HG02970 (cell line): ENCODE data around the gene WASF1.

Experiments
- ATAC-seq: cut with Tn5 transposase; IDR thresholded peaks from one replicate; pipeline ENCODE4 v1.9.1; 2021; ENCODE audit warnings: mild to moderate bottlenecking, moderate library complexity, moderate number of reproducible peaks; ENCODE audit not compliant: unreplicated experiment, low FRiP score

WASF1 gene

DNA sequence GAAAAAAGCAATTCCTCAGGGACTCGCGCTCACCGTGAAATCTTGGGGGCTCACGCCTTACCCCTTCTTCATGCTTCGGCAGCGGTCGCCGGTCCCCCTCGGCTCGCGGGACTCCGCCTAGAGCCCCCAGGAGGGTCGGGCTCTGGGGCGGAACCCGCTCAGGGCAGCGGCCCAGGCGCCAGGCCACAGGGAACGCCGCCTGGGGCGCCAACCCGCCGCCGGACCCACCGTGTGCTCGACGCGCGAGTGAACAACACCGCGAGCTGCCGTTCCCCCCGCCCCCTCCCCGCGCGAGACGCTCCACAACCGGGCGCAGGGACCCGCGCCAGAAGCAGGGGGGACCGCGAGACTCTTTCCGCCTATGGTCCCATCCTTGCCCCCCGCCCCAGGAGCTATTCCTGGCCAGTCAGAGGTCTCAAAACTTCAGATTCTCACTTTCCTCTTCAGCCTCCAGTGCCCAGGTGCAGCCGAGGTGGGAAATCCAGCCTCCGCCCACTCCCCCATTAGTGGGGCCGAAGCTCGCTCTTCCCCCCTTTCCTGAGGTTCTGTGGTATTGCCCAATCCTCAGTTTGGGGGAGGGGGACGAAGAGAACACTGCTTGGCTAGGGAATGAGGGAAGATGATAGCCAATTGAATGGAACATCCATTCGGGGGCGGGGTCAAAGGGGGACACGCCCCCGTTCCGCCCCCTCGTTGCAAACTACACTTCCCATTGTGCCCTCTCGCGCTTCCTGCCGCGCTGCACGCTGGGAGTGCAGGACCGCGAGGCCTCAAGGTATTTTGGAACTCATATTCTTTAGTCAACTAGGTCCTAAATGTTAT is at the start of gene WASF1:
Gene WASF1 (minus strand): TSS at position 265 of the 822 bp plus-strand sequence. CDS start 52,069 bp downstream, outside the sequence.
- ATAC-seq = peak; percentile 92

GRCh38 chr6:110226261-110226660 is 46.8 kb upstream of the WASF1 start:
- ATAC-seq = no peak

DNA sequence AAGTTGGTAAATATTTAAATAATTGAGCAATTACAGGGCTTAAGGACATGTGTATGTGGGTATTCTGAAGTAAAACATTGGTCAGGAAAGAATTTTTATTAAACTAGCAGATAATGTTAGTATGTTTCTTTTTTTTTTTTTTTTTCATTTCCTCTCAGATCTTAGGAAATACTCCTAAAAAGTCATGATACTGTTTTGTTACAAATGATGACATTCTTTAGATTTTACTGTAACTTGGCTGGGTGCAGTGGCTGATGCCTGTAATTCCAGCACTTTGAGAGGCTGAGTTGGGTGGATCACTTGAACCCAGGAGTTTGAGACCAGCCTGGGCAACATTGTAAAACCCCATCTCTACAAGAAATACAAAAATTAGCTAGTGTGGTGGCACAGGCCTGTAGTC is 42.3 kb upstream of the WASF1 start:
- no peak for ATAC-seq

GRCh38 chr6:110217266-110217665 is 37.8 kb upstream of the WASF1 start:
- ATAC-seq = no peak

GRCh38 chr6:110216140-110216539 is 36.7 kb upstream of the WASF1 start:
- ATAC-seq = no peak

DNA sequence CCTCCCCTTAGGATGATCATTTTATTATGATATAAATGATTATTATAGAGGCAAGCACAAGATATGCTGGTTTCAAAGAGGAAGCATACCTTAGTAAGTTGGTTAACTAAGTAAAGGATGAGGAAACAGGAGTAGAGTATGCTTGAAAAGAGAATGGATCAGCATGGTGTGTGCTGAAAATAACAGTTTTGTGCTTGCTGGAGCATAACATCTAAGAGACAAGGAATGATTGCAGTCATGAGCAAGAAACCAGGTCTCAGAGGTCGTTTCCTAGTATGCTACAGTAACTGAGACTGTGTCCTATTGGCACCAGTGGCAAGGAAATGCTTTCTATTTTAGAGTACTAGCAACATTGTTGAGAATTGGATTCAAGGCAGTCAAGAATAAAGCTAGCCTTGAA is 34.9 kb upstream of the WASF1 start:
- ATAC-seq = no peak

- ATAC-seq = no peak
Measured at GRCh38 chr6:110211753-110212152, 32.3 kb upstream of the WASF1 start.

DNA sequence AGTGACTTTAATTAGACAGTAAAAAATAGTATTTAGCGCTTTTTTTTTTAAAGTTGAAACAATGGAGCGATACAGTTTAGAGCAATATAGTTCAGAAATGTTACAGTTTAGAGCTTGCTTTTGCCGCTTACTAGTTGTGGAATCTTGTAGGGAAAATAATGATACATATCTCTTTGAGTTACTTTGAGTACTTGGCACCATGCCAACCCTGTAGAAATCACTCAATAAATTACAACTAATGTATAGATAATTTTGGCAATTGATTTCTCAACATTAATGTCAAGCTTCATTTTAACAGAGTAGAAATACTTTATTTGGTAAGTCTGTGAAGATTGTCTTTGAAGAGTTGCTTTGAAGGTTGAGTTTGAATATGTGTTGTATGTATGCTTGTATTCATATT is 28.2 kb upstream of the WASF1 start:
- ATAC-seq = no peak

- ATAC-seq = no peak
Measured at GRCh38 chr6:110201151-110201884, 21.8 kb upstream of the WASF1 start.

DNA sequence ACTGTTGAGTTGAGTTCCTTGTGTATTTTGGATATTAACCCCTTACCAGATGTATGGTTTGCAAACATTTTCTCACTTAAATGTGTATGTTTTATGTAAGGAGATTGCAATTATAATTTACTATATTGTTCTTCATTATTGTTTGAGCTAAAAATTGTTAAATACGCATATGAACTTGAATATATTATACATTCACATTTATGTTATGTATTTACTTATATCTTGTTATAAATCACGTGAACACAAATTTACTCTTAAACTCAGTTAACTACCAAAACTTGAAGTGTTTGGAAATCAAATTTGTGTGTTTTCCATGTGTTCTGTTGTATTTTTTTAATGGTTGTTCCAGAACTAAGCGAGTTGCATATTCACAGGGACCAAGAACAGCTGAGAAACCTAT is 19.1 kb upstream of the WASF1 start:
- ATAC-seq = no peak

DNA sequence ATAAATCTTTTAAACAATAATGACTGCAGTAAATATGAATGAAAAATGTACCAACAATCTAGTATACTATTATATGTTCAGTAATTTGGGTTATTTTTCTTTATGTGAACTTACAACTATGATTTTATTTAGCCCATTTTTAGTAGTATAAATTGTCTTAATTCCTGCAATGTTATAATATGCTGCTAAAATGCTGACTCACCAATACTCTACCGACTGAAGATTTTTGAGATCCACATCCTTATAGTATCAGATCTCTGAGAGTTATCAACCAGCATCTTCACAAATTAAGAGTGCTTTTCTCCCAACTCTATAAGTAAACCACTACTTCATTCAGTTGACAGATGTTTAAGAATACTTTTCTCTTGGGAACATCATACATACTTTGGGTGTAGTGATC is 17.4 kb upstream of the WASF1 start:
- ATAC-seq = no peak

- no peak for ATAC-seq
Measured at GRCh38 chr6:110195639-110196038, 16.2 kb upstream of the WASF1 start.

DNA sequence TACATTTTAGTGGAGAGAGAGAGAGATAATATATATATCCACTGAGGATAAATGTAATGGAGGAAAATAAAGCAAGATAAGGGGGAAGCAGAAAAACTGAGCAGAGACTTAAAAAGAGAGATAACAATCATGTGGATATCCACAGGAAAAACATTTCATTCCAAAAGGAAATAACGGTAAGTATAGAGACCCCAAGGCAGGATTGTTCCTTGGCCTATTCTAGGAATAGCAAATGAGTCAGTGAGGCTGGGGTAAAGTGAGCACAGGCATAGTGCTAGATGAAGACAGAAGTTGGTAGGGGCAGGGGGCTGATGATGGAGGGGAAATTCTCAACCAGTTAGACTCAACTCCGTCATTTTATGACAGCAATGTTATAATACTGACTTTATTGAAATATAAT is 12.0 kb upstream of the WASF1 start:
- no peak for ATAC-seq

GRCh38 chr6:110190726-110191125 is 11.3 kb upstream of the WASF1 start:
- ATAC-seq = no peak

DNA sequence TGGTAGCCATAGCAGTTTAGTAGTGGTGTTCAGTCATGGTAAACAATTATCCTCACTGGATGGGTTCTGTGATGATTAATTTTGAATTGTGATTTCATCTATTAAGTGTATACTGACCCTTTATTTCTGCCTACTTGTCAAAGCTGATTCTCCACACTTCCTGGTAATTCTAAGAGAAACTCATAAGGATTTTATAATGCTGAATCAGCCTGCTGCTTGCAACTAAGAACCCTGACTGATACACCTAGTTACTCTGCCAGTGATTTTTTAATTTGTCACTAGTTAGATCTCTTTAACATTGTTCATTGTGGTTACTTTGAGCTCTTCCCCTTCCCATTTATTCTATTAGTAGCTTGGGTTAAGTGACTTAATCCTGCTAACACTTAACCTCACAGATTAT is 9.3 kb upstream of the WASF1 start:
- no peak for ATAC-seq

GRCh38 chr6:110185879-110186278 is 6.4 kb upstream of the WASF1 start:
- ATAC-seq = no peak

DNA sequence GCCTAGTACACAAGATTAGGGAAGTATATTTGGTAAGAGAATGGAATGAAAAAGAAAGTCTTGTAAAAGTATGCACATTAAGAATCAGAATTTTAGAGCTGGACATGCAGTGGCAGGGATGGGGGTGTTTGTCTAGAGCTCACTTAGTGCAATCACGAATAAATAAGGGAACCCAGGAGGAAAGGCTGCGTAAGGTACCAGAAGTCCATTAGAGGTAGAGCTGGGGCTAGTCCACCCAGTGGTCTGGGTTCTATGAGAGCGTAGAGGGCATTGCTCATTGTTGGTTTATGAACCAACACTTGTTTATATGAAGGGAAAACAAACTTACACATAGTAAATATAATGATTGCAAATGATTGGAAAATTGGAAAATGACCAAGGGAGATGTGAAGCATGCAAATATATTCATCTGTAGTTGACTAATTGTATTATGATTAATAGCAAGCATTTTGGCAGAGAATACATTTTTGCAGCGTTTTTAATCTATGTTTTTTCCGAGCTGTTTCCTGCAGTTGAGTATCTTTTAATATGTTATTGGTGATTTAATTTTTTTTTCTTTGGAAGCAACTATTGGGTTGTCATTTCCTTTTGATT is 3.9 kb upstream of the WASF1 start:
- ATAC-seq = no peak

GRCh38 chr6:110181131-110182030 is 1.9 kb upstream of the WASF1 start:
- no peak for ATAC-seq

DNA sequence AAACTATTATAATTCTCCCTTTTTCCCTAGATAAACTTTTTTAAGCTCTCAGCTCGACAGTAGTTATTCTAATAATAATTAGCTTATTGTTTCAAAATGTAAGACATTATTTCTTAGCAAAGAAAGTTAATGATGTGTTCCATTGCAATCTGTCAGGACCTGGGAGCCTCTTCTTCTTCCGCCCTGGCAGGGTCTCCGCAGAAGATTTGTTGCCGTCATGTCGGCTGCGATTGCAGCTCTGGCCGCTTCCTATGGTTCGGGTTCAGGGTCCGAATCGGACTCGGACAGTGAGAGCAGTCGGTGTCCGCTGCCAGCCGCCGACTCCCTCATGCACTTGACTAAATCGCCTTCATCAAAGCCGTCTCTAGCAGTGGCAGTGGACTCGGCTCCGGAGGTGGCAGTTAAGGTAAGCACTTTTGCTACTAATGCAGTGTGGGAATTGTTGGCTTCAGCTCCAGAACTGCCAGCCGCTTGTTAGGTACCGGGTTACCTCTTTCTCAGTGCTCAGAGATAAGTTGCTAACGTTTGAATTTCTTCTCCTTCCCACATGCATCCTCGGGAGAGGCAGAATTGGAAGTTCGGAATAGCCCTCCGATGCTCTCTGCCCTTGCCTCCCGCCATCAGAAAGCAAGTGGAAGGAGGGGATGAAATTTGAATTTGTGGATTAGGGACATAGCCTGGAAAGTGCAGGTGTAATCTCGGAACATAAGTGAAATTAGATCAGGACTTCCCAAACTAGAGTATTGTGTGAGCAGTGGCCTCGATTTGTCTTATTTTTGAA is 948 bp upstream of the WASF1 start, which contains the start of gene CDC40:
Gene CDC40 (plus strand): TSS at position 200 of the 781 bp plus-strand sequence. CDS start 18 bp downstream, at position 218.
- ATAC-seq = peak; percentile 56
